OCI-LY7 (cell line): Measurements from ENCODE around the gene SLC37A1. TPM values are rescaled to one million over a fixed set of nuclear protein-coding genes. Genes with fewer than 3 reads are reported as not detected.

Experiments used
- BruUV-seq: library from RNA; stranded (reverse); fragments of 400-500 nt; replicated peaks from 2 replicates; lab custom pipeline; 2021; lab: Mats Ljungman, UMichigan
- CTCF ChIA-PET: fragments of 300-600 bp; sonication (Branson Sonifier 250); formaldehyde crosslinking; loops from one replicate; lab custom pipeline; 2022; ENCODE audit warnings: antibody characterized with exemption; ENCODE audit not compliant: unreplicated experiment; lab: Charles Lee
- POLR2A ChIA-PET: fragments of 300-600 bp; sonication (Branson Sonifier 250); formaldehyde crosslinking; loops from one replicate; lab custom pipeline; 2022; ENCODE audit warnings: antibody characterized with exemption; lab: Charles Lee
- DNase-seq: peaks from one replicate; pipeline ENCODE4 v3.0.0-alpha.2; 2015; ENCODE audit warnings: low spot score
- H2AFZ ChIP-seq: fragments of 200-600 bp; sonication (generic), shearing (Covaris generic); 2 replicates; pipeline ENCODE4 v1.6.1; 2014; ENCODE audit warnings: mild to moderate bottlenecking, antibody characterized with exemption, low read length, moderate library complexity
- H3K27ac ChIP-seq: fragments of 200-600 bp; sonication (generic); 2 replicates; pipeline ENCODE4 v1.5.1; 2014; ENCODE audit warnings: mixed run types, low read depth, mild to moderate bottlenecking, moderate library complexity, low read length, inconsistent platforms; ENCODE audit not compliant: poor library complexity, severe bottlenecking
- H3K36me3 ChIP-seq: fragments of 200-600 bp; sonication (generic); 2 replicates; pipeline ENCODE4 v1.6.1; 2014; ENCODE audit warnings: mild to moderate bottlenecking, antibody characterized with exemption, low read length, moderate library complexity, mixed read lengths; ENCODE audit not compliant: insufficient read depth
- H3K4me1 ChIP-seq: fragments of 200-600 bp; sonication (generic); 2 replicates; pipeline ENCODE4 v1.5.1; 2014; ENCODE audit warnings: mild to moderate bottlenecking, low read length; ENCODE audit not compliant: insufficient read depth, poor library complexity, severe bottlenecking
- H3K4me2 ChIP-seq: fragments of 200-600 bp; sonication (generic); 2 replicates; pipeline ENCODE4 v1.6.1; 2014; ENCODE audit warnings: mild to moderate bottlenecking, low read length
- H3K4me3 ChIP-seq: fragments of 200-600 bp; sonication (generic); 2 replicates; pipeline ENCODE4 v1.5.1; 2014; ENCODE audit warnings: mild to moderate bottlenecking, low read depth, low read length; ENCODE audit not compliant: poor library complexity, severe bottlenecking
- H3K79me2 ChIP-seq: fragments of 200-600 bp; sonication (generic); 2 replicates; pipeline ENCODE4 v1.6.1; 2016; ENCODE audit warnings: low read depth, mild to moderate bottlenecking, low read length, moderate library complexity, mixed read lengths; ENCODE audit not compliant: insufficient read depth
- H3K9me2 ChIP-seq: fragments of 200-600 bp; sonication (generic); 2 replicates; pipeline ENCODE4 v1.6.1; 2016; ENCODE audit warnings: mild to moderate bottlenecking, low read length, mixed read lengths; ENCODE audit not compliant: insufficient read depth
- H3K9me3 ChIP-seq: fragments of 200-600 bp; sonication (generic); 2 replicates; pipeline ENCODE4 v1.6.1; 2014; ENCODE audit warnings: mild to moderate bottlenecking, mixed run types, low read length, mixed read lengths
- H4K20me1 ChIP-seq: fragments of 200-600 bp; sonication (generic); 2 replicates; pipeline ENCODE4 v1.6.1; 2014; ENCODE audit warnings: mild to moderate bottlenecking, antibody characterized with exemption, low read length, moderate library complexity, mixed read lengths; ENCODE audit not compliant: insufficient read depth
- CTCF ChIP-seq: fragments of 200-600 bp; sonication (generic); conservative IDR thresholded peaks from 2 replicates; pipeline ENCODE4 v1.5.1; 2014; ENCODE audit warnings: mild to moderate bottlenecking, antibody characterized with exemption, low read length, moderate library complexity, mixed read lengths
- EZH2phosphoT487 ChIP-seq: fragments of 200-600 bp; sonication (generic); IDR thresholded peaks from 2 replicates; pipeline ENCODE4 v1.6.1; 2018; ENCODE audit warnings: low read depth, borderline replicate concordance, mild to moderate bottlenecking, mixed run types, antibody characterized with exemption, low read length, moderate library complexity, mixed read lengths
- intact Hi-C: fragments of 100-400 bp; cut with micrococcal nuclease; formaldehyde crosslinking; loops from one replicate; pipeline ENCODE4 v1.10.0; 2022; ENCODE audit not compliant: unreplicated experiment
- total RNA-seq, 2 experiments: library from RNA; depleted of rRNA in 1 of 2; stranded (reverse); fragments of >200 nt in 1 of 2; shearing (Covaris generic) in 1 of 2; gene quantifications; 2 replicates each; pipeline ENCODE4 v1.2.3, GENCODE V29; 2014 to 2022

Gene SLC37A1
- total RNA-seq, 2 experiments from 2014 or later, result 22.5 to 27.6 TPM

- BruUV-seq, result no TSS peak
- intact Hi-C loops, result no loop called here
- Histone ChIP-seq H3K36me3 (no peaks in the 10 kb centered on the region), H4K20me1 (no peaks in the 10 kb centered on the region), H3K9me2 (no peaks in the 10 kb centered on the region), H3K4me1 (peaks cover 20% of the 10 kb centered on the region), H3K4me2 (no peak overlapping the region), H3K79me2 (no peaks in the 10 kb centered on the region), H3K4me3 (no peak overlapping the region), H3K9me3 (no peaks in the 10 kb centered on the region), H2AFZ (no peak overlapping the region), H3K27ac (no peak overlapping the region)
- CTCF ChIA-PET, result no interaction called here
- no peak for TF ChIP-seq CTCF
- no peak for TF ChIP-seq EZH2phosphoT487
- POLR2A ChIA-PET, result no interaction called here
- no peak for DNase-seq
Measured at GRCh38 chr21:42475526-42476387, 37.9 kb upstream of the SLC37A1 start.

GRCh38 chr21:42476388-42477331 is 37.0 kb upstream of the SLC37A1 start:
- ChIA-PET POLR2A (interaction anchor here (1.2 kb wide), 1 partner anchor 8 kb away, joined by 5 read pairs; no protein-coding TSS in a partner anchor), CTCF (no interaction called here)
- no peaks in the 10 kb centered on the region for H3K9me2 ChIP-seq
- H3K4me2 ChIP-seq, result no peak overlapping the region
- H3K4me1 ChIP-seq, result peaks cover 11% of the 10 kb centered on the region
- DNase-seq, result no peak
- intact Hi-C loops, result no loop called here
- H3K36me3 ChIP-seq, result no peaks in the 10 kb centered on the region
- H3K27ac ChIP-seq, result no peak overlapping the region
- no TSS peak for BruUV-seq
- H2AFZ ChIP-seq, result no peak overlapping the region
- no peaks in the 10 kb centered on the region for H3K79me2 ChIP-seq
- TF ChIP-seq CTCF (no peak), EZH2phosphoT487 (no peak)
- H4K20me1 ChIP-seq, result no peaks in the 10 kb centered on the region
- no peaks in the 10 kb centered on the region for H3K9me3 ChIP-seq
- no peak overlapping the region for H3K4me3 ChIP-seq
